ENCODE results near the gene TUBB3.

The TUBB3 gene

DNA sequence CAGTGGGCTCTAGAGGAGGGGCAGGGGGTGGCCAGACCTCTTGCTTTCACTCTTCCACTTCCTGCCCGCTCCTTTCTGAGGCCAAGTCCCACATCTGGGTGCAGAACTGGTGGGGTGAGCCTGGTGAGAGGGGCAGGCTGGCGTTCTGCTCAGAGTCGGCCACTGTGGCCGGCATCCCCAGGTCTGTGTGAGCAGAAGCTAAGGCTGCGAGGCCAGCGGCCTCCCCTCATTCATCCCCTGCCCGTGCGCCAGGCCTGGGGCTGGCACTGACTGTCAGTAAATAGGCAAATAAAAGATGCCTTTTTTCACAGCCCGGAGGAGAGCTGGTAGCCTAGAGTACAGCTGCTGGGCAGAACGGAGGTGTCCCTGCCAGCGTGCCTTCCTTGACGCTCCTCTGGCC is 26.6 kb downstream of the TUBB3 start:
- ATAC-seq, result no peak
- TF ChIP-seq OSR1 (CRISPR knock-in tag; IDR thresholded peaks at IDR 0.05) (no peak), ZFP3 (CRISPR knock-in tag; IDR thresholded peaks at IDR 0.05) (no peak), RARB (CRISPR knock-in tag; IDR thresholded peaks at IDR 0.05) (no peak), ESRRG (CRISPR knock-in tag; IDR thresholded peaks at IDR 0.05) (no peak), SNAI2 (CRISPR knock-in tag; IDR thresholded peaks at IDR 0.05) (no peak), ZNF565 (CRISPR knock-in tag; conservative IDR thresholded peaks at IDR 0.05; ENCODE audit: low read depth) (no peak)

DNA sequence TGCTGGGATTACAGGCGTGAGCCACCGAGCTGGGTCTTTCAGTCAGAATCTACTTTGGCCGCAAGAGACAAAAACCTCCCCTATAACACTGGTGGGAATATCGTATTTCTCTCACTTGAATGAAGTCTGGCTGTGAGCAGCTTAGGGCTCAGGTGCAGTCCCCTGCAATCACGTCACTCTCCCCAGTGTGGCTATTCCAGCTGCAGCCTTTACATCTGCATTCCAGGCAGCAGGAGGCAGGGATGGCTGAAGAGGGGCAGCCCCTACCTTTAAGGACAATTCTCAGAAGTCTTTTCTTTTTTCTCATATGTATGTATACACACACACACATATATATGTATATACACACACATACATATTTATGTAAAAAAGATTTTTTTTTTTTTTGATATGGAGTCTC is 28.4 kb downstream of the TUBB3 start:
- no peak for ATAC-seq
- TF ChIP-seq ISL1 (CRISPR knock-in tag; IDR thresholded peaks at IDR 0.05), result no peak
- TF ChIP-seq ZNF70 (CRISPR knock-in tag; IDR thresholded peaks at IDR 0.05), result no peak
- TF ChIP-seq CSDC2 (CRISPR knock-in tag; IDR thresholded peaks at IDR 0.05), result no peak
- TF ChIP-seq ESRRG (CRISPR knock-in tag; IDR thresholded peaks at IDR 0.05), result no peak
- TF ChIP-seq ZNF565 (CRISPR knock-in tag; conservative IDR thresholded peaks at IDR 0.05; ENCODE audit: low read depth), result no peak
- TF ChIP-seq, protein P1, sequence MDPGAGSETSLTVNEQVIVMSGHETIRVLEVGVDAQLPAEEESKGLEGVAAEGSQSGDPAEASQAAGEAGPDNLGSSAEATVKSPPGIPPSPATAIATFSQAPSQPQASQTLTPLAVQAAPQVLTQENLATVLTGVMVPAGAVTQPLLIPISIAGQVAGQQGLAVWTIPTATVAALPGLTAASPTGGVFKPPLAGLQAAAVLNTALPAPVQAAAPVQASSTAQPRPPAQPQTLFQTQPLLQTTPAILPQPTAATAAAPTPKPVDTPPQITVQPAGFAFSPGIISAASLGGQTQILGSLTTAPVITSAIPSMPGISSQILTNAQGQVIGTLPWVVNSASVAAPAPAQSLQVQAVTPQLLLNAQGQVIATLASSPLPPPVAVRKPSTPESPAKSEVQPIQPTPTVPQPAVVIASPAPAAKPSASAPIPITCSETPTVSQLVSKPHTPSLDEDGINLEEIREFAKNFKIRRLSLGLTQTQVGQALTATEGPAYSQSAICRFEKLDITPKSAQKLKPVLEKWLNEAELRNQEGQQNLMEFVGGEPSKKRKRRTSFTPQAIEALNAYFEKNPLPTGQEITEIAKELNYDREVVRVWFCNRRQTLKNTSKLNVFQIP (CRISPR knock-in tag; IDR thresholded peaks at IDR 0.05; ENCODE audit: borderline replicate concordance, low read depth), result no peak
- TF ChIP-seq TCF4 (CRISPR knock-in tag; IDR thresholded peaks at IDR 0.05; ENCODE audit: borderline replicate concordance), result no peak
- TF ChIP-seq ARNTL (CRISPR knock-in tag; IDR thresholded peaks at IDR 0.05; ENCODE audit: borderline replicate concordance, low read depth), result no peak
- no peak for TF ChIP-seq ZFP3 (CRISPR knock-in tag; IDR thresholded peaks at IDR 0.05)
- no peak for TF ChIP-seq RARB (CRISPR knock-in tag; IDR thresholded peaks at IDR 0.05)
- TF ChIP-seq, protein P2, sequence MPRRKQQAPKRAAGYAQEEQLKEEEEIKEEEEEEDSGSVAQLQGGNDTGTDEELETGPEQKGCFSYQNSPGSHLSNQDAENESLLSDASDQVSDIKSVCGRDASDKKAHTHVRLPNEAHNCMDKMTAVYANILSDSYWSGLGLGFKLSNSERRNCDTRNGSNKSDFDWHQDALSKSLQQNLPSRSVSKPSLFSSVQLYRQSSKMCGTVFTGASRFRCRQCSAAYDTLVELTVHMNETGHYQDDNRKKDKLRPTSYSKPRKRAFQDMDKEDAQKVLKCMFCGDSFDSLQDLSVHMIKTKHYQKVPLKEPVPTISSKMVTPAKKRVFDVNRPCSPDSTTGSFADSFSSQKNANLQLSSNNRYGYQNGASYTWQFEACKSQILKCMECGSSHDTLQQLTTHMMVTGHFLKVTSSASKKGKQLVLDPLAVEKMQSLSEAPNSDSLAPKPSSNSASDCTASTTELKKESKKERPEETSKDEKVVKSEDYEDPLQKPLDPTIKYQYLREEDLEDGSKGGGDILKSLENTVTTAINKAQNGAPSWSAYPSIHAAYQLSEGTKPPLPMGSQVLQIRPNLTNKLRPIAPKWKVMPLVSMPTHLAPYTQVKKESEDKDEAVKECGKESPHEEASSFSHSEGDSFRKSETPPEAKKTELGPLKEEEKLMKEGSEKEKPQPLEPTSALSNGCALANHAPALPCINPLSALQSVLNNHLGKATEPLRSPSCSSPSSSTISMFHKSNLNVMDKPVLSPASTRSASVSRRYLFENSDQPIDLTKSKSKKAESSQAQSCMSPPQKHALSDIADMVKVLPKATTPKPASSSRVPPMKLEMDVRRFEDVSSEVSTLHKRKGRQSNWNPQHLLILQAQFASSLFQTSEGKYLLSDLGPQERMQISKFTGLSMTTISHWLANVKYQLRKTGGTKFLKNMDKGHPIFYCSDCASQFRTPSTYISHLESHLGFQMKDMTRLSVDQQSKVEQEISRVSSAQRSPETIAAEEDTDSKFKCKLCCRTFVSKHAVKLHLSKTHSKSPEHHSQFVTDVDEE (CRISPR knock-in tag; IDR thresholded peaks at IDR 0.05), result no peak
- TF ChIP-seq, protein P3, sequence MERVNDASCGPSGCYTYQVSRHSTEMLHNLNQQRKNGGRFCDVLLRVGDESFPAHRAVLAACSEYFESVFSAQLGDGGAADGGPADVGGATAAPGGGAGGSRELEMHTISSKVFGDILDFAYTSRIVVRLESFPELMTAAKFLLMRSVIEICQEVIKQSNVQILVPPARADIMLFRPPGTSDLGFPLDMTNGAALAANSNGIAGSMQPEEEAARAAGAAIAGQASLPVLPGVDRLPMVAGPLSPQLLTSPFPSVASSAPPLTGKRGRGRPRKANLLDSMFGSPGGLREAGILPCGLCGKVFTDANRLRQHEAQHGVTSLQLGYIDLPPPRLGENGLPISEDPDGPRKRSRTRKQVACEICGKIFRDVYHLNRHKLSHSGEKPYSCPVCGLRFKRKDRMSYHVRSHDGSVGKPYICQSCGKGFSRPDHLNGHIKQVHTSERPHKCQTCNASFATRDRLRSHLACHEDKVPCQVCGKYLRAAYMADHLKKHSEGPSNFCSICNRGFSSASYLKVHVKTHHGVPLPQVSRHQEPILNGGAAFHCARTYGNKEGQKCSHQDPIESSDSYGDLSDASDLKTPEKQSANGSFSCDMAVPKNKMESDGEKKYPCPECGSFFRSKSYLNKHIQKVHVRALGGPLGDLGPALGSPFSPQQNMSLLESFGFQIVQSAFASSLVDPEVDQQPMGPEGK (CRISPR knock-in tag; IDR thresholded peaks at IDR 0.05; ENCODE audit: borderline replicate concordance), result no peak
- TF ChIP-seq OSR1 (CRISPR knock-in tag; IDR thresholded peaks at IDR 0.05), result no peak
- TF ChIP-seq GLIS3 (CRISPR knock-in tag; IDR thresholded peaks at IDR 0.05), result no peak
- no peak for TF ChIP-seq ZFP30 (CRISPR knock-in tag; IDR thresholded peaks at IDR 0.05)
- TF ChIP-seq, protein P4, sequence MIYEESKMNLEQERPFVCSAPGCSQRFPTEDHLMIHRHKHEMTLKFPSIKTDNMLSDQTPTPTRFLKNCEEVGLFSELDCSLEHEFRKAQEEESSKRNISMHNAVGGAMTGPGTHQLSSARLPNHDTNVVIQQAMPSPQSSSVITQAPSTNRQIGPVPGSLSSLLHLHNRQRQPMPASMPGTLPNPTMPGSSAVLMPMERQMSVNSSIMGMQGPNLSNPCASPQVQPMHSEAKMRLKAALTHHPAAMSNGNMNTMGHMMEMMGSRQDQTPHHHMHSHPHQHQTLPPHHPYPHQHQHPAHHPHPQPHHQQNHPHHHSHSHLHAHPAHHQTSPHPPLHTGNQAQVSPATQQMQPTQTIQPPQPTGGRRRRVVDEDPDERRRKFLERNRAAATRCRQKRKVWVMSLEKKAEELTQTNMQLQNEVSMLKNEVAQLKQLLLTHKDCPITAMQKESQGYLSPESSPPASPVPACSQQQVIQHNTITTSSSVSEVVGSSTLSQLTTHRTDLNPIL (CRISPR knock-in tag; IDR thresholded peaks at IDR 0.05; ENCODE audit: low read depth), result no peak
- TF ChIP-seq BACH2 (CRISPR knock-in tag; IDR thresholded peaks at IDR 0.05; ENCODE audit: borderline replicate concordance), result no peak
- TF ChIP-seq, protein P5, sequence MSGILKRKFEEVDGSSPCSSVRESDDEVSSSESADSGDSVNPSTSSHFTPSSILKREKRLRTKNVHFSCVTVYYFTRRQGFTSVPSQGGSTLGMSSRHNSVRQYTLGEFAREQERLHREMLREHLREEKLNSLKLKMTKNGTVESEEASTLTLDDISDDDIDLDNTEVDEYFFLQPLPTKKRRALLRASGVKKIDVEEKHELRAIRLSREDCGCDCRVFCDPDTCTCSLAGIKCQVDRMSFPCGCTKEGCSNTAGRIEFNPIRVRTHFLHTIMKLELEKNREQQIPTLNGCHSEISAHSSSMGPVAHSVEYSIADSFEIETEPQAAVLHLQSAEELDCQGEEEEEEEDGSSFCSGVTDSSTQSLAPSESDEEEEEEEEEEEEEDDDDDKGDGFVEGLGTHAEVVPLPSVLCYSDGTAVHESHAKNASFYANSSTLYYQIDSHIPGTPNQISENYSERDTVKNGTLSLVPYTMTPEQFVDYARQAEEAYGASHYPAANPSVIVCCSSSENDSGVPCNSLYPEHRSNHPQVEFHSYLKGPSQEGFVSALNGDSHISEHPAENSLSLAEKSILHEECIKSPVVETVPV (CRISPR knock-in tag; IDR thresholded peaks at IDR 0.05), result no peak
- TF ChIP-seq ZNF8 (CRISPR knock-in tag; IDR thresholded peaks at IDR 0.05), result no peak

DNA sequence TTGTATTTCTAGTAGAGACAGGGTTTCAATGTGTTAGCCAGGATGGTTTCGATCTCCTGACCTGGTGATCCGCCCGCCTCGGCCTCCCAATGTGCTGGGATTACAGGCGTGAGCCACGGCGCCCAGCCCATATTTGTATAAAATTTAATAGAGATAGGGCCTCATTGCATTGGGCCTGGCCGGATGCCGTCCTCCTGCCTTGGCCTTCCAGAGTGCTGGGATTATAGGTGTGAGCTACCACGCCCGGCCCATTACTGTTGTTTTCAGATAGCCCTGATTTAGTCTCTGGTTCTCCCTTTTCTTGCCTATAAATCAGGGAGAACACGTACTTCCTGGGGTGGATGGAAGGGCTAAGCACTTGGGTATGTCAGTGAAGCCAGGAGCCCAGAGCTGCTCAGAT is 28.9 kb downstream of the TUBB3 start:
- TF ChIP-seq RARB (CRISPR knock-in tag; IDR thresholded peaks at IDR 0.05) (no peak), ZNF565 (CRISPR knock-in tag; conservative IDR thresholded peaks at IDR 0.05; ENCODE audit: low read depth) (no peak), TOX (CRISPR knock-in tag; IDR thresholded peaks at IDR 0.05; ENCODE audit: borderline replicate concordance) (no peak), ESRRG (CRISPR knock-in tag; IDR thresholded peaks at IDR 0.05) (no peak), PPARA (CRISPR knock-in tag; IDR thresholded peaks at IDR 0.05; ENCODE audit: borderline replicate concordance) (no peak), ZC3H10 (CRISPR knock-in tag; IDR thresholded peaks at IDR 0.05) (no peak), ZFP3 (CRISPR knock-in tag; IDR thresholded peaks at IDR 0.05) (no peak), SNAI2 (CRISPR knock-in tag; IDR thresholded peaks at IDR 0.05) (no peak), ISL1 (CRISPR knock-in tag; IDR thresholded peaks at IDR 0.05) (no peak), ZNF8 (CRISPR knock-in tag; IDR thresholded peaks at IDR 0.05) (no peak), ZFP30 (CRISPR knock-in tag; IDR thresholded peaks at IDR 0.05) (no peak)
- TF ChIP-seq, protein P5 (CRISPR knock-in tag; IDR thresholded peaks at IDR 0.05), result no peak
- ATAC-seq, result no peak
